Hepatocyte (in vitro differentiated cells): ENCODE measurements around the gene TMEM270. TPM values are rescaled to one million over a fixed set of nuclear protein-coding genes. Genes with fewer than 3 reads are reported as not detected.
A peak's percentile ranks its signal among the peaks of the same experiment; 100 is the strongest.
"Not testable (repeated sequence)": the region's sequence is repeated elsewhere in the genome, so short reads cannot be mapped to it uniquely, and the experiment has no call there.

ENCODE experiments used
- DNase-seq: peaks from one replicate; pipeline ENCODE4 v3.0.0-alpha.2; 2016; ENCODE audit warnings: low spot score
- H2AFZ ChIP-seq: fragments of 200-600 bp; sonication (generic); 2 replicates; pipeline ENCODE4 v1.6.0; 2016; ENCODE audit warnings: antibody characterized with exemption, mild to moderate bottlenecking
- H3K27ac ChIP-seq: fragments of 200-600 bp; sonication (generic); 2 replicates; pipeline ENCODE4 v1.5.1; 2016; ENCODE audit warnings: mild to moderate bottlenecking
- H3K27me3 ChIP-seq: fragments of 200-600 bp; sonication (generic); 2 replicates; pipeline ENCODE4 v1.6.1; 2016
- H3K36me3 ChIP-seq: fragments of 200-600 bp; sonication (generic); replicated peaks from 2 replicates; pipeline ENCODE4 v1.5.1; 2016; ENCODE audit warnings: low read depth; ENCODE audit not compliant: insufficient read depth
- H3K4me1 ChIP-seq: fragments of 200-600 bp; sonication (generic); 2 replicates; pipeline ENCODE4 v1.5.1; 2016; ENCODE audit warnings: mild to moderate bottlenecking, moderate library complexity; ENCODE audit not compliant: insufficient read depth
- H3K4me2 ChIP-seq: fragments of 200-600 bp; sonication (generic); 2 replicates; pipeline ENCODE4 v1.6.0; 2016
- H3K4me3 ChIP-seq: fragments of 200-600 bp; sonication (generic); 2 replicates; pipeline ENCODE4 v1.5.1; 2016; ENCODE audit warnings: mild to moderate bottlenecking
- H3K79me2 ChIP-seq: fragments of 200-600 bp; sonication (generic); 2 replicates; pipeline ENCODE4 v1.6.0; 2017; ENCODE audit warnings: mild to moderate bottlenecking
- H3K9me2 ChIP-seq: fragments of 200-600 bp; sonication (generic); replicated peaks from 2 replicates; pipeline ENCODE4 v1.6.0; 2017; ENCODE audit warnings: mild to moderate bottlenecking; ENCODE audit not compliant: insufficient read depth
- H3K9me3 ChIP-seq: fragments of 200-600 bp; sonication (generic); 2 replicates; pipeline ENCODE4 v1.5.1; 2016; ENCODE audit warnings: low read depth, mild to moderate bottlenecking
- H4K20me1 ChIP-seq: fragments of 200-600 bp; sonication (generic); 2 replicates; pipeline ENCODE4 v1.6.0; 2016; ENCODE audit warnings: mild to moderate bottlenecking; ENCODE audit not compliant: insufficient read depth, poor library complexity, severe bottlenecking
- CTCF ChIP-seq: fragments of 200-600 bp; sonication (generic); IDR thresholded peaks from 2 replicates; pipeline ENCODE4 v1.5.1; 2016; ENCODE audit warnings: antibody characterized with exemption, mild to moderate bottlenecking; ENCODE audit not compliant: poor library complexity
- EZH2 ChIP-seq: fragments of 200-600 bp; sonication (generic); IDR thresholded peaks from 2 replicates; pipeline ENCODE4 v1.6.1; 2016; ENCODE audit warnings: antibody characterized with exemption, mild to moderate bottlenecking, borderline replicate concordance
- EZH2phosphoT487 ChIP-seq: fragments of 200-600 bp; sonication (generic); IDR thresholded peaks from one replicate; pipeline ENCODE4 v1.6.1; 2018; ENCODE audit warnings: antibody characterized with exemption, mild to moderate bottlenecking, low read depth, moderate library complexity; ENCODE audit not compliant: unreplicated experiment, severe bottlenecking
- WGBS: methylation state at CpG from one replicate; pipeline ENCODE4 v1.1.6; 2016; ENCODE audit warnings: low lambda C conversion rate; ENCODE audit errors: missing lambda C conversion rate; 5-methylcytosine and 5-hydroxymethylcytosine counted together
- polyA plus RNA-seq: library from polyadenylated mRNA; unstranded; fragments of >200 nt; fragmentation: Nextera tagmentation; extraction: Ambion mirVana; gene quantifications from 2 replicates; pipeline ENCODE4 v1.2.1, GENCODE V29; 2016
- total RNA-seq: library from RNA; depleted of rRNA; stranded (reverse); fragments of >200 nt; gene quantifications from 2 replicates; pipeline ENCODE4 v1.2.3, GENCODE V29; 2014

Gene TMEM270
- total and polyA plus RNA-seq, 2 experiments from 2014 or later, result 0.47 to 1.1 TPM

DNA sequence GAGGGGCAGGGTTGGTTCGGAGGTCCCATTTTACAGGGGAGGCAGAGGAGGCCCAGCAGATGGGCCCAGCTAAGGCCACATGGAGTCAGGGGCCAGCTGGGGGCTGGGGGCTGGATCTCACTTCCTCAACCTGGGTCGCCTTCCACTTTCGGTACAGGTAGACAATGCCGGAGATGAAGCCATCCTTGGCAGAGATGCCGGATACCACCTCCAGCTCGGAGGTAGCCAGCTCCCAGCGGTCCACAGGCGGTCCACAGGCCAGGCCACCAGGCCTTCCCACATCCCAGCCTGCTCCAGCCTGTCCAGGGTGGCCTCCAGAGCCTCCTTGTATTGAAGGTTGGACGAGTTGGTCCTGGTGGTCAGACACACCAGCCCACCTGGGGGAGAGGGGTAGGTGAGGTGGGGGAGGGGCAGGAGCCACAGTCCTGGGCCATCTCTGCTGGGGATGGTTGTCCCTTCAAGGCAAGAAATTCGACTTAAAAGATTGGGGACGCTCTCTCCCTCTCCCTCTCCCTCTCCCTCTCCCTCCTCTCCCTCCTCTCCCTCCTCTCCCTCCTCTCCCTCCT is 26.2 kb upstream of the TMEM270 start:
- 96% methylated on average over 9 of the region's 11 CpGs for WGBS
- no peaks in the 10 kb centered on the region for H3K36me3 ChIP-seq

DNA sequence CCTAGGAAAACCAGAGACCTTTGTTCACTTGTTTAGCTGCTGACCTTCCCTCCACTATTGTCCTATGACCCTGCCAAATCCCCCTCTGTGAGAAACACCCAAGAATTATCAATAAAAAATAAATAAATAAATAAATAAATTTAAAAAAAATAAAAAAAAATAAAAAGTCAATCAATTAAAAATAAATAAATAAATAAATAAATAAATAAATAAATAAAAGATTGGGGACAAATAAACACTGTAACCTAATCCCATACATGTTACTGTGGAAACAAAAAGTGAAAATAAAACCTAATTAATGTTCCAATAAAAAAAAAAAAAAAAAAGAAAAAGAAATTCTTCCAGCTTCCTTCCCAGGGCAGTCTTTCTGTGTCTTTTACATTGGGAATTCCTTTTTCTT is 23.8 kb upstream of the TMEM270 start:
- H3K9me2 ChIP-seq, H3K27me3 ChIP-seq, DNase-seq, H3K4me3 ChIP-seq, H4K20me1 ChIP-seq, H3K79me2 ChIP-seq, H2AFZ ChIP-seq, H3K4me1 ChIP-seq, H3K9me3 ChIP-seq, H3K27ac ChIP-seq, H3K36me3 ChIP-seq, H3K4me2 ChIP-seq: not testable (repeated sequence)

More for the DNA sequence above, 26.2 kb upstream of the TMEM270 start:
- Histone ChIP-seq H3K9me3 (no peaks in the 10 kb centered on the region), H2AFZ (no peak overlapping the region), H3K27me3 (no peaks in the 10 kb centered on the region), H3K4me2 (no peak overlapping the region), H3K27ac (peak overlapping the region; percentile 99), H3K4me3 (no peak overlapping the region), H4K20me1 (no peaks in the 10 kb centered on the region), H3K9me2 (no peaks in the 10 kb centered on the region), H3K4me1 (peaks cover 6% of the 10 kb centered on the region), H3K79me2 (peaks cover 18% of the 10 kb centered on the region)
- TF ChIP-seq EZH2phosphoT487 (no peak), CTCF (no peak), EZH2 (no peak)
- DNase-seq, result no peak

DNA sequence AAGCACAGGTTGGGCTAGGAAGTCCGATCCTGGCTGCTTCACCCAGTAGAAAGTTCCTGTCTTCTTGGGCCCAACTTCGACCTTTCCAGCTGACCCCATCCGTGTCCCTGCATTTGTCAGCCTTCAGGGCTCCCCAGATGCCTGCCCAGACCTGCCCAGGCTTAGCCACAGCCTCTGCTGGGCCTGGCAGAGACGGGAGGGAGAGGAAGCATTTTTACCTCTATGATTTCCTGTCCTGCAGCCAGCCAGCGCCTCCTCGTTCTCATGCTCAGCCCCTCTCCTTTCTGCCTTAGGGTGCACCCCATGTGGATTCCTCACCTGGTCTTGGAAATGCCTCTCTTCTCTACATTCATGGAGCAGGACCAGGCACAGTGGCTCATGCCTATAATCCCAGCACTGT is 22.3 kb upstream of the TMEM270 start:
- 77% methylated on average over 6 of the region's 6 CpGs for WGBS
- H3K79me2 ChIP-seq, result peaks cover 2% of the 10 kb centered on the region
- no peaks in the 10 kb centered on the region for H3K27me3 ChIP-seq
- peaks cover 7% of the 10 kb centered on the region for H3K4me1 ChIP-seq
- no peak for DNase-seq
- H3K27ac ChIP-seq, result no peak overlapping the region
- H3K4me2 ChIP-seq, result no peak overlapping the region
- H3K4me3 ChIP-seq, result no peak overlapping the region
- H3K36me3 ChIP-seq, result no peaks in the 10 kb centered on the region
- no peaks in the 10 kb centered on the region for H3K9me3 ChIP-seq
- no peak overlapping the region for H2AFZ ChIP-seq
- H4K20me1 ChIP-seq, result no peaks in the 10 kb centered on the region
- TF ChIP-seq EZH2phosphoT487 (no peak), EZH2 (no peak)
- H3K9me2 ChIP-seq, result no peaks in the 10 kb centered on the region

- WGBS, result 81% methylated on average over 7 of the region's 7 CpGs
- Histone ChIP-seq H3K36me3 (no peaks in the 10 kb centered on the region), H3K27ac (no peak overlapping the region)
These were observed 21.7 kb upstream of the TMEM270 start for GRCh38 chr7:73839290-73839689.

More at GRCh38 chr7:73839290-73839689, 21.7 kb upstream of the TMEM270 start:
- H3K4me3 ChIP-seq, result no peak overlapping the region
- H3K4me2 ChIP-seq, result no peak overlapping the region
- no peaks in the 10 kb centered on the region for H3K27me3 ChIP-seq
- H3K9me3 ChIP-seq, result no peaks in the 10 kb centered on the region
- H4K20me1 ChIP-seq, result no peaks in the 10 kb centered on the region
- TF ChIP-seq EZH2 (no peak), EZH2phosphoT487 (no peak), CTCF (no peak)
- H3K4me1 ChIP-seq, result peaks cover 7% of the 10 kb centered on the region
- no peak for DNase-seq
- no peak overlapping the region for H2AFZ ChIP-seq
- H3K79me2 ChIP-seq, result peaks cover 2% of the 10 kb centered on the region
- no peaks in the 10 kb centered on the region for H3K9me2 ChIP-seq
